GM12865 (cell line): Measurements from ENCODE around the gene FAM107A.
A peak's percentile ranks its signal among the peaks of the same experiment; 100 is the strongest.

Experiments
- DNase-seq: peaks from one replicate; pipeline ENCODE4 v3.0.0; 2010; ENCODE audit warnings: low read depth
- H3K4me3 ChIP-seq: 2 replicates; pipeline ENCODE4 v1.5.1; 2011; ENCODE audit warnings: mild to moderate bottlenecking, low read depth, low read length, control low read depth
- TF ChIP-seq, protein P1 (sequence below): IDR thresholded peaks from 2 replicates; pipeline ENCODE4 v1.5.1; 2011; ENCODE audit warnings: low read length, control low read depth, low read depth, inconsistent platforms; ENCODE audit not compliant: insufficient read depth; ENCODE audit errors: missing control alignments

Gene FAM107A

DNA sequence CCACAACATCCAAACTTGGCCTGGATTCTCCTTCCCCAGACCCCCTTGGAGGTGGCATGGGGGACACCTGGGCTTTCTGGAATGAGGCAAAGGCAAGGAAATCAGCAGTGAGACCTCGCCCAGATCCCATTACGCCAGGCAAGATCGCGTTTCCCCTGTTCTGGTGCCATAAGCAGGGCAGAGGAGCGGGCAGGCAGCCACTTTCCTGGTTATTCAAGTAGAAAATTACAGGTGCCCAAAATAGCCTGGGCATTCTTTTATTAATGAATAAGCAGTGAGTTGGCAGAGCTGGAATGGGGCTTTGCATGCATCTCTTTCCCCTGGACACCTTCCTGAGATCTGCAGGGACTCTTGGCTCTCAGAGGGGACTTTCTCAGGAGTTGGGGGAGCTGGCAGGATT, 31.5 kb upstream of the FAM107A start:
- TF ChIP-seq, protein P1, sequence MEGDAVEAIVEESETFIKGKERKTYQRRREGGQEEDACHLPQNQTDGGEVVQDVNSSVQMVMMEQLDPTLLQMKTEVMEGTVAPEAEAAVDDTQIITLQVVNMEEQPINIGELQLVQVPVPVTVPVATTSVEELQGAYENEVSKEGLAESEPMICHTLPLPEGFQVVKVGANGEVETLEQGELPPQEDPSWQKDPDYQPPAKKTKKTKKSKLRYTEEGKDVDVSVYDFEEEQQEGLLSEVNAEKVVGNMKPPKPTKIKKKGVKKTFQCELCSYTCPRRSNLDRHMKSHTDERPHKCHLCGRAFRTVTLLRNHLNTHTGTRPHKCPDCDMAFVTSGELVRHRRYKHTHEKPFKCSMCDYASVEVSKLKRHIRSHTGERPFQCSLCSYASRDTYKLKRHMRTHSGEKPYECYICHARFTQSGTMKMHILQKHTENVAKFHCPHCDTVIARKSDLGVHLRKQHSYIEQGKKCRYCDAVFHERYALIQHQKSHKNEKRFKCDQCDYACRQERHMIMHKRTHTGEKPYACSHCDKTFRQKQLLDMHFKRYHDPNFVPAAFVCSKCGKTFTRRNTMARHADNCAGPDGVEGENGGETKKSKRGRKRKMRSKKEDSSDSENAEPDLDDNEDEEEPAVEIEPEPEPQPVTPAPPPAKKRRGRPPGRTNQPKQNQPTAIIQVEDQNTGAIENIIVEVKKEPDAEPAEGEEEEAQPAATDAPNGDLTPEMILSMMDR: no peak
- DNase-seq: no peak
- no peak overlapping the region for H3K4me3 ChIP-seq

DNA sequence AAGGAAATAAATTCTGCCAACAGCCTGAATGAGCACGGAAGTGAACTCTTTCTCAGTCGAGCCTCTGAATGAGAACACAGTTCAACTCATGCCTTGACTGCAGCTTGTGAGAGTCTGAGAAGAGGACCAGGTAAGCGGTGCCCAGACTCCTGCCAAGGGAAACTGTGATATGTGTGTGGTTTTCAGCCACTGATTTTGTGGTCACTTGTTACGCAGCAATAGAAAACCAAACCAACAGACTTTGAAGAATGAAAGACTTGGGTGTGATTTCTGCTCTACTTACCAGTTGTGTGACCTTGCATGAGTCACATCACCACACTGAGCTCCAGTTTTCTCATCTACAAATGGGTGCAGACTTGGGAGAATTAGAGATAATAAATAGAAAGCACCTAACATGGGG, 30.6 kb upstream of the FAM107A start:
- DNase-seq: peak; percentile 53
- no peak overlapping the region for H3K4me3 ChIP-seq
- TF ChIP-seq, protein P1: no peak

DNA sequence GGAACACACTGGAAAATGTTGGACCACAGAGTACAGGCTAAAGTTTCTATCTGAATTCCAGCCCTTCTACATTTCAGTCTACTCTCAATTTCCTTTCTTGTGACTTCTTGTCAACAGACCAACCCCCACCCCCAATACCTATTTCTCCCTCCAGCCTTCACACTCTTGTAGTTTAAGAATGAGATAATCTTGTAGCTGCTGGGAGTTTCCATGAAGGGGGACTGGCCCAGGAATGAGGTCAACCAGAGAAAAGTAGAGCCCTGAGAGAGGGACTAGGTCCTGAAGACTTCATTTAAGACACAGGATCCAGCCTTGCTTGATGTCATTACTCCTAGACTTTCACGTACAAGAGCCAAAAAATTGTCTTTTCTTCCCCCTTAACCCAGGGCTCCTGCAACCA, 29.5 kb upstream of the FAM107A start:
- TF ChIP-seq, protein P1: no peak
- peak; percentile 6 for DNase-seq

DNA sequence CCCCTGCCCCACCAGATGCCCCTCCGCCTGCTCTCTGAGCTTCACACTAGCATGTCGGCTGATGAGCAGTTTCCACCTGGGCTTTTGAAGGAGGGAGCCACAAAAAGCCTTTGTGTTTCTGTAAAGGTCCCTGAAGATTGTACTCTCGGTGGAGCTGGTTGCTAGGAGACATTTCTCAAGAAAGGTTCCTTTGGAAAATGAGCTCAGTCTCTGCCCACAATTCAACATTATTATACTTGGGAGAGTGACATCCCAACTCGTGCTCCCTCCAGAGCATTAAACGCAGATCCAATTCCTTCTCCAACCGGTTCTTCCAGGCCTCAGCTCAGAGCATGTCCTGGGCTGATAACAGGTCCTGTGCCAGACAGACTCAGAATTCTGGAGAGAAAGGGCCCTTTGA, 26.8 kb upstream of the FAM107A start:
- no peak overlapping the region for H3K4me3 ChIP-seq
- no peak for DNase-seq
- TF ChIP-seq, protein P1: no peak

More for the DNA sequence above, 29.5 kb upstream of the FAM107A start:
- H3K4me3 ChIP-seq: no peak overlapping the region

DNA sequence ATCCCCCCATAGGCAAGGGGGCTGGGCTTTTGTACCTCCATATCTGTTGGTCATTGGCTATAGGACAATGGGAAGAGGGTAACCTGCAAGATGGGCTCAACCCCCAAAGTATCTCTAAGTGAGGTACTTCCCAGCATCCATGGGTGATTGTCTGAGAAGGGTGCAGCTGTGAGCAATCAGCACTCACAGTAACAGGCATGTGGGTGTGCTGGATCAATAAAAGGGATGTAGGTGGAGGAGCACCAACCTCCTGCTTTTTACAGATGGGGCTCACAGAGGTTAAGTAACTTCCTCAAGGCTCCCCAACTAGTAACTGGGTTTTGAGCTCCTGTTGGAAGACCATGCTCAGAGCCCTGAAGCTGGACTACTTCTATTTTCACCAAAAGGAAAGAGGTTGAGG, 26.4 kb upstream of the FAM107A start:
- no peak overlapping the region for H3K4me3 ChIP-seq
- no peak for DNase-seq
- TF ChIP-seq, protein P1: no peak

DNA sequence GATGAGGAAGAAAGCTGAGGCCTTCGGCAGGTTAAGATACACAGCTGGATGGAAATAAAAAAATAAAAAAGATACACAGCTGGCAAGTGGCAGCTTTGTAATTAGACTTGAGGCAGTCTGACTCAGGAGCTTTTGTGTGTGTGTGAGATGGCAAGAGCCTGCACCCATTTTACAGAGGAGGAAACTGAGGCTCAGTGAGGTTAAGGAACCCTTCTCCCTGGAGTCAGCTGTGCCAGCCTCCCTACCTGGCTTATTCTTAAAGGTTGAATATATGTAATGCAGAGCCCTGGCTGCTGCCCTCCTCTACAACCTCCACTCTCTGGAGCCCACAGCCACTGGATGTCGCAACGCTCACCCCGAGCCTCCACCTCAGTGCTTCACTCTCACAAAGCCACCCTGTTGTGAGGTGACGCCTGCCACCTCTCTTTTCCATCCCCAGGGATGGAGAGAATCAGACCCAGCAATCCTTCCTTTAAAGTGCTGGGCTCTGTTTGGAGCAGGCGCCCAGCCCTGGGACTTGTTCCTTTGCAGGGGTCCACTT, 20.6 kb upstream of the FAM107A start:
- TF ChIP-seq, protein P1: no peak
- no peak overlapping the region for H3K4me3 ChIP-seq

DNA sequence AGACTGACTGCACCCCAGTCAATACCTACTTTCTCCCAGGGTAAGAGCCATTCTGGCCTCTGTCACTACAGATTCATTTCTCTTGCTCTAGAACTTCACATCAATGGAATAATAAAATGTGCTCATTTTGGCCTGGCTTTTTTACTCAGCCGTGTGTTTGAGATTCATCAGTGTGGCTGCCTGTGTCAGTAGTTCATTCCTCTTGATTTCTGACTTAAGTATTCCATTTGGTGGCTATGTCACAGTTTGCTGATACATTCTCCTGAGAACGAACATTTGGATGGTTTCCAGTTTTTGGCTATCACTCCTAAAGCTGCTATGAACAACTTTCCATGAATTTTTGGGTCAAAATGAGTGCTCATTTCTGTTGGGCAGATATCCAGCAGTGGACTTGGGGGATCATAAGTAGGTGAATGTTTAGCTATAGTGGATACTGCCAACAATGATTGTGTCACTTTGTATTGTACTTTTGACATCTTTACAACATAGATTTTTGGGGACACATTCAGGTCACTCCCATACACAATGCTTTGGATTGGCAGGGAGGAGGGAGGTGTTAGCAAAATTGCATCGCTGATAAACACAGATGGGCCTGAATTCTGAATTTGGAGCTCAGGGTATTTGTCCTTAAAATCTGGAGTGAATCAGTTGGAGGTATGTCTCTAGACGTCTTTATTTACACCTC, 19.8 kb upstream of the FAM107A start:
- H3K4me3 ChIP-seq: no peak overlapping the region
- no peak for DNase-seq
- TF ChIP-seq, protein P1: no peak

More for the DNA sequence above, 20.6 kb upstream of the FAM107A start:
- DNase-seq: no peak
